NCI-H345 treated with DMSO at 0.1 percent for 48 hours (cell line): Measurements from ENCODE around the gene FXYD2.

ENCODE experiments used
- DNase-seq: peaks from one replicate; lab custom pipeline; 2025; ENCODE audit not compliant: unreplicated experiment; lab: John Stamatoyannopoulos, UW

The FXYD2 gene

DNA sequence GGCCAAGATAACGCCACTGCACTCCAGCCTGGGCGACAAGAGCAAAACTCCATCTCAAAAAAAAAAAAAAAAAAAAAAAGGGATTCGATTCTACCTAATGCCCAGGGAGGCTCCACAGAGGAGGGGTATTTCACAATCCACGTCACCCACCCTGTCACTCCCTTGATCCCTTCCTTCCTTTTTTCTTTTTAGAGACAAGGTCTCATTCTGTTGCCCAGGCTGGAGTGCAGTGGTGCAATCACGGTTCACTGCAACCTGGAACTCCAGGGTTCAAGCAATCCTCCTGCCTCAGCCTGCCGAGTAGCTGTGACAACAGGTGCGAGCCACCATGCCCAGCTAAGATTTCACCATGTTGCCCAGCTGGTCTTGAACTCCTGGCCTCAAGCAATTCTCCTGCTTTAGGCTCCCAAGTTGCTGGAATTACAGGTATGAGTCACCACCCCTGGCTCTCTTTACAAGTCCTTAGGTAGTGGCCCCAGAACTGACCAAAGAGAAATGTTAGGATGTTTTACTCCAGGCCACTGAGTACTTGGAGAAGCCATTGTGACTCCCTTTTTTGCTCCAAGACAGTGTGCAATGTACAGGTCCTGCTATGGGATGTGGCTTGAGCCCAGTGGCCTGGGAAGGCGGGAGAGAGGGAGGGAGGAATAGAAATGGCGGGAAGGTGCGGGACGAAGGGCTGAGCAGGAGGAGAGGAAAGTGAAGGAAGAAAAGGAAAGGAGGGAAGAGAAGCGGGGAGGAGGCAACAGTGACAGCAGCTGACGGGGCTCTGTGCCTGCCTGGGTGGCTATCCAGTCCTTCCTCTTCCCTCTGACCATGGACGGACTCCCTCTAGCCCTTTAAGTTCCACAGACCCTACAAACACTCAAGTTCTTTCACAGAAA lies 11.8 kb upstream of the FXYD2 start:
- no peak for DNase-seq

DNA sequence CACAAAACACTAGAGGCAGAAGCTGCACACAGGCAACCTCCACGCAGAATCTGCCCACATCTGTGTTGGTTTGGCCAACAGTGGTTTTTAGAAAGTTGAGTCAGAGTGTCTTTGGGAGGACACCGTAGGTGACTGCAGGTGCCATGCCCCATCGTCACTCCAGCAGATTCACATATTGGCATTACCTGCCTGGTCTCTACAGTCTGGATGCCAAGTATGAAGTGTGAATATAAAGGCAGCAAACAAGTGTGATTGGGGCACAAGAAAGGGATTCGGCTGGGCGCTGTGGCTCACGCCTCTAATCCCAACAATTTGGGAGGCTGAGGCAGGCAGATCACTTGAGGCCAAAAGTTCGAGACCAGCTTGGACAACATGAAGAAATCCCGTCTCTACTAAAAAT lies 11.0 kb upstream of the FXYD2 start:
- DNase-seq: no peak

DNA sequence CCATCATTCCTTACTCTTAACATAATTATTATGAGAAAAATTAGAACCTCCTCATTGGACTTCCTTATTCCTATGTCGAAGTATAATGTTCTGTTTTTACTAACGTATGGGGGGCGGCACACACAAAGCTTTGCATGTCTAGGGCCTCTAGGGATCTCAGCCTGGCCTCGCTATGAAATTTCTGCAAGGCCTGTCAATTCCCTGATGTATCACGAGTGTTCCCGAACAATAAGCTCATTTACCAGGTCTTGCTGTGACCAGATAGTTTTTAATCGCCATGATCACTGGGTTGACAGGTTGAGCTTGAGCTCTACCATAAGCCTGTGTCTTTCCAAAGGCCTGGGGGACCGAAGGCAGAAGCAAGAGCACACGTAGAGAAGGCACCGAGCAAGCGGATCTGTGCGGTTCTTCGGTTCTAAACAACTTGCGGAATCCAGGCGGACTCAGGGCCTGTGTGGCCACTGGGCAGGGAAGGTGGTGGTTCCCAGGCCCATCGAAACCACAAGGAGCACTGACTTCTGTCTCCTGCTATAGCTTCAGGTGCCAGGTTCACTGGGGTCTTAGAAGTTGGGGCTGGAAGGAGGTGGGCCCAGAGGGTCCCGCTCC lies 10.4 kb upstream of the FXYD2 start:
- no peak for DNase-seq

DNA sequence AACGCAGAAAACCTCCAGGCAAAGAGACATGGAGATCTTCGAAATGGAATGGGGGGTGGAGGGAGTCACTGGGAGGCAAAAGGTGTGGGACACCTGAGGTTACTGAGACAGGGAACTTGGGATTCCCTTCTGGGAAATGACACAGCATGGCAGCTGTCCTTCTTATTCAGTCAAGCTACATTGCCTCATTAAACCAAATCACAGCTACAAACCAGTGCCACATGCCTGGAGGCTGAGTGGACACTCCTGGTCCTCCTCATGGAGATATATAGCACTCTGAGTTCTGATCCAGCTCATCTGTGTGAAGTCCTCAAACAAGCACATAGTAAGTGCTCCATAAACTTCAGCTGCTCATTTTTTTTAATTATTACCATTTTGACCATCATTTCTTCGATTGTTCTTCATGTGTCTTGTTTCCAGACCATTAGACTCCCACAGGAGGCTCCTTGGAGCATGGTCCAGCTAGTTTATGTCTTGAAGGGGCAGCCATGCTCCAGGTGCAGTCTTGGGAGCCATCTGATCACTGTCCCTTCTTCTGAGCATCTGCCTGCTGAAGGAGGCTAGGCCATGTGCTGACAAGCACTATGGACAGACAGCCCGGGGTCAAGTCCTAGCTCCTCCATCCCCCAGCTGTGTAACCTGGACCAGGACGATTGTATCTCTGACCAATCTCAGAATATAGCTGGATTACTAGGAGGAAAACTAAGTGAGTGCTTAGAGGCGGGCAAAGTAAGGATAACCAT lies 9.7 kb upstream of the FXYD2 start:
- DNase-seq: no peak

DNA sequence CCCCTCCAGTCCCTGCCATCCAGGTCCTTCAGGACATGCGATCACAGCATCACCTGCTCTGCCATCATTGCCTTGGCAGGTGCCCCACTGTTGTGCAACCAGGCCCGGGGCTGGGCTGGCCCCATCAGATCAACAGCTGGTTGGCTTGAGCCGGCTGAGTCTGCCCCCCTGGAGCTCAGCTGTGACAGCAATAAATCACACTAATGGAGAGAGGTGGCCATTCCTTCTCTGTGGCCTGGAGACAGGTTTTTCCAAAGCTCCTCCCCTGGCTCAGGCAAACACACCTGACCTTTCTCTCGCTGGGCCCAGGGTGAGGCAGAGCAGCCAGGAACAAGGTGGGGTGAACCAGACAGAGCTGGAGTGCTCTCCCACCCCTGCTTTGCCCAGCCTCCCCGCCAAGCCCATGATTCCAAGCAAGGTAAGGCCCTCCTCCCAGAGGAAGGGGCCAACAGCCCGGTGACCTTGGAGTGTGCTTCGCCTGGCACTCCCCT lies 8.9 kb upstream of the FXYD2 start:
- peak; percentile 72 for DNase-seq

DNA sequence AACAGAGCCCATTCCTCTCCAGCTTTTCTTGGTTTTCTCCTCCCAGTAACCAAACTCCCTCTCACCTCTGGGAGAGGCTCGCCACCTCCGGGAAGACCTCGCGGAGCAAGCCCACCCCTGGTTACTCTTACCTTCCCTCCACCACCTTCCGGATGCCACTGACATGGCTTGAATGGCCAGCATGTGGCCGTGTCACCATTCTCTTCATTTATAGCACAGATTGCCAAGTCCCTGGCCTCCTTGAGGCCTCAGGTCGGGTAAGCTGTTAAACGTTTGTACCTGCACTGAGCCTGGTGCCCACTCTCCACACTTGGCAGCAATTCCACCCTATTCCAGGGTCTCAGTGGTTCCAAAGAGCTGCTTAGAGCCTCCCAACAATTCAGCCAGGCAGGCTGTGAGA lies 8.0 kb upstream of the FXYD2 start:
- DNase-seq: no peak

DNA sequence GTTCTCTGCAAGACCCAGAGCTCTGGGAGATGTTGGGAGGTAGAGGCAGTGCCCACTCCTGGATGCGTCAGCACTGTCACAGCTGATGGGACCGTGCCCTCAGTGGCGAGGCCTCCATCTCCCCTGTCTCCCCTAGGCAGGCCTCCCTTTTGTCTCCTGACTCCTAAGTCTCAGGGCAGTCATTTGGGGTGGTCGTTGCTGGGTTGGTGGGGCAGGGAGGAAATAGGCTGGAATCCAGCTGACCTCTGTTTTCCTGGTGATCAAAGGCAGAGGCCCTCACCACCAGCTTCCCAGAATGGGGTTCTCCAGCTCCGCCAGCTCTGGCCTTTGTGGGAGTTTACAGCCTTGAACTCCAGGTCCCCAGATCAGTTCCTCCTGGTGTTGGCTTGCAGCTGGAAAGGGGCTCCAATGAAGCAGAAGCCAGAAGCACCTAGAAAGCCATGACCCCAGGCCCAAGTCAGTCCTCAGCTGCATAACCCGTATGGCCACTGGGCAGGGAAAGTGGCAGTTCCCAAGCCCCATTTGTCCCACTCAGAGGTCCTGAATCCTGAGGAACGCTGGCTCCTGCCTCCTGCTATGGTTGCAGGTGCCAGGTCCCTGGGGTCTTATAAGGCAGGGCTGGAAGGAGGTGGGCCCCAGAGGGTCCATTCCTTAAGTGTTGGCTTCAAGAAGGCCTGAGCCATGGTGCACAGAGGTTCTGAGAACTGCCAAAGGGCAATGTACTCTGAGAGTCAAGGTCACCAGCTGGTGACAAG lies 7.3 kb upstream of the FXYD2 start:
- no peak for DNase-seq

DNA sequence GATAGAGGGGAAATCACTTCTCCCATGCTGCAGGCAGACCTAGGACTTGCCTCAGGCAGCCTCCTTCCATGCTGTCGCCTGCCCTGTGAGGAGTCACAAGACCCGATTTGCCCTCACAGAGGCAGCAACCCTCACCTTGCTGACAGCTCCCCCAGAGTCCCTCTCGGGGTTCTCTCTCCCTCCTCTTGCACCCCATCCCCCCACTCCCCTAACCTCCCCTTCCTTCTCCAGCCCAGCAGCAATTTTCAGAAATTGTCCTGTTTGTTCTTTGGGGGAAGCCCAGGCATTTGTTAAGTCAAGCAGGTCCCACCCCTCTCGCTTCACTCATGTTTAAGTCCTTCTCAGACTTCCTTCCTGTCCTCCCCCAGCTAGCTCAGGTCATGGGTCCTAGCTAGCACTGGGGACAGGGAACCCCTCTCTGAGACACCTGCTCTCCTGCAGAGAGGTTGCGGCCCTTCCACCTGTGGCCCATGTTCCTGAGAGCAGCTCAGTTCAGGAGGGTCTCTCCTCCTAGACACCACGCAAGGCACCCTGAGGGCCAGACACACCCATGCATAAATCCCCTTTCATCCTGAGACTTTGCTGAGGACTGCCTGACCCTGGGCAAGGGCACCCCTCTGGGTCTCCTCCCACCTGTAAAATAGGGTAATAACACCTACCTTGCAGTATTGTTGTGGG lies 6.3 kb upstream of the FXYD2 start:
- no peak for DNase-seq

DNA sequence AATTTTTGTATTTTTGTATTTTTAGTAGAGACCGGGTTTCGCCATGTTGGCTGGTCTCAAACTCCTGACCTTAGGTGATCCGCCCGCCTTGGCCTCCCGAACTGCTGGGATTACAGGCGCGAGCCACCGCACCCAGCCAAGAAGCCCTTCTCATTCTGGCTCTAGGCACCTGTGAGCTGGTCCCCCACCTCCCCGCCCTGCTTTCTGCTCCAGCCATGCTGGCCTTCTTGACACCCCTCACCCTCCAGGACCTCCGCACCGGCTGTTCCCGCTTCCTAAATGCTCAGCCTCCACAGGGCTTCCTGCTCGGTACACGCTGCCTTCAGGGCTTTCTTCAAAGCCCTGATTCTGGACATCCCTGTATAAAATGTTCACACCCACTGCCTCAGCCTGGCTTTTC lies 5.5 kb upstream of the FXYD2 start:
- no peak for DNase-seq

DNA sequence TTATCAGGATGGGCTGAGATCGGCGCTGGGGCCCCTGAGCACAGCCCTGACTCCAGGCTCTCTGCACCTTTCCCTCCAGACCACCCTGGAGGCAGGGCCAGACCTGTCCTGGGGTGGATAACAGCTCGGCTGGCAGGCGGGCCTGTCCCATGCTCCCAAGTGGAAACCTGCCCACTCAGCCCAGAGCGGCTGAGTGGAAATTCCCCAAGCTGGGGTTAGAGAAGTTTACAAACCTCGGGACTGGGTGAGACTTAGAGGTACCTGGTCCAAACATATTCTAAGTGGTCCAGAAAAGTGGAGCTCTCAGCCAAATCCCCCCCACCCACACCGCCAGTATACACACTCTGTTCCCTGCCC lies 4.8 kb upstream of the FXYD2 start:
- no peak for DNase-seq

DNA sequence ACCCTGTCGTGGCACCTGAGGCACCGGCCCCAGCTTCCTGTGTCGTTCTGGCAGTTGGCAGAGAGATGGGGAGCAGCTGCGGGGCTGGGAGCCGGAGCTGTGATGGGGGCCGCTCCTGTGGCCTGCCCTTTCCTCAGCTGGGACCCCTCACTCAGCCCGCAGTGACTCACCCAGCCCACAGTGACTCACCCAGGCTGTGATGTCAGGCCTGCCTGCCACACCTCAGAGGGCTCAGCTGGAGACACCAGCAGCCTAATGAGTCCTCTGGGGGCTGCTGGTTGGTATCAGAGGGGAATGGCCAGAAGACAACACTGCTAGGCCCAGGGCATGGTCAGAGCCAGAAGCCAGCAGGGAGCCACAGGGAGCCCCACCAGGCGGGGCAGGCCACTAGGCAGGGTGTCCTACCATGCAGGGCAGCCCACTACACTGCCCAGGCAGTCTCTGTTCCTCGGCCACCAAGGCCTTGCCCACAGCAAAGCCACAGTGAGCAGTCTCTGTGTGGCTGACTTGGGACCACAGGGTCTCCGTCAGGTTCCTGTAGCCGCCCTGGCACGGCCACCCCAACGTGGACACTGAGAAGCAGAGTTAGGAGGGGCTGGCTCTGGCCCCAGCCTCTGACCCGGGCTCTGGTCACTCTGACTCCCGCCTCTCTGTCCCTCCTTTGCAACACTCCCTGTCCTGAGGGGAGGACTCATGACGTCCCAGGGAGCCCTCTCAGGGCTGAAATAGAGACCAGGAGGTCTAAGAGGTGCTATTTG lies 4.2 kb upstream of the FXYD2 start:
- DNase-seq: no peak

DNA sequence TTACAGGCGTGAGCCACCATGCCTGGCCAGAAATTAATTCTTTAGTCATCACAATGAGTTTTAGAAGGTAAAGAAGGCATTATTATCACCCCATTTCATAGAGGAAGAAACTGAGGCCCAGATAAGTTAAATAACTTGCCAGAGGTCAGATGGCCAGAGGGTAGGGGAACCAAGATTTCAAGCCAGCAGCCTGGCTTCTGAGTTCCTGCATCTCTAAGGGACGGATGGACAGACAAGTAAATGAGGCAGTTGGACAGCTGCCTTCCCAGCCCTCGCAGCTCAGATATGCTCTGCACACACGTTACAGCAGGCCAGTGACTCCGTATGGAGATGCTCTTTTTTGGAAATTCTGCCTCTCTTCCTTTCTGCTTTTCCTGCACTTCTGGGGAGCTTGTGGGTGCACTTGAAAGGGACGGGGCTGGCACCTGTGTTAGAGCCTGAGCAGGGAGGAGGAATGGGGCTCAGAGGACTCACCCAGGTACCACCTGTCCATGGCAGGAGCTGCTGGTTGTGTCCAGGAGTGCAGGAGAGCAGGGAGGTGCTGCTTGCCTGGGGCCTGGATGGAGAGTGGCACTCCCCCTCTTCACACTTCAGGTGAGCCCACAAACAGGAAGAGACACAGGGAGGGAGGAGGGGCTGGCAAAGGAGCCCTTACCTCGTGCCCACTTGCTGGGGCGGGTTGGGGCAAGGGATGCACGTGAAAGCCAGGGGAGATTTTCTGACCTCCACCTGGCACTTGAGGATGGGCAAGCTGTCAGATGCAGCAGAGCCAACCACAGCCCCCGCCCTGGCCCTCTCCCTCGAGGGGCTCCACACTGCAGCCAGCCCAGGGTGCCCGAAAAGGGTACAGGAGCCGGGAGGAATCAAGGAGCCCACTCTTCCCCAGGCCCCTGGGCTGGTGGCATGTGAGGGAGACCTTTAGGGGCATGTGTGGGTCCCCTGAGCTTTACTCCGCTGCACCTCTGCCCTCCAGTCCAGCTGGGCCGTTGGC lies 3.3 kb upstream of the FXYD2 start:
- DNase-seq: no peak

DNA sequence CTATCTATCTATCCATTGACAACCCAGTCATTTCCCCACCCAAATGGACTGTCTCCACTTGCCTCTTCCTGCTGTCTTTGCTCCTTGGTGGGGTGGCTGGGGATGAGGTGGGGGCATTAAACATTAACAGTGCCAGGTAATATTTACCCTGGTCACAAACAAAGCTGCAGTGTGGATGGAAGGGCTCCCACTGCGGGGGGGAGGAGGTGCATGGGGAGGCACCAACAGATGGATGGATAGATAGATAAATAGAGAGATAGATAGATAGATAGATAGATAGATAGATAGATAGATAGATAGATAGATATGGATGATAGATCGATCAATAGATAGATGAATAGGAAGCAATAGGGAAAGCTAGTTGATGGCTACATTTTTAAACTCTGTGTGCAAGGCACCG lies 2.3 kb upstream of the FXYD2 start:
- DNase-seq: no peak

DNA sequence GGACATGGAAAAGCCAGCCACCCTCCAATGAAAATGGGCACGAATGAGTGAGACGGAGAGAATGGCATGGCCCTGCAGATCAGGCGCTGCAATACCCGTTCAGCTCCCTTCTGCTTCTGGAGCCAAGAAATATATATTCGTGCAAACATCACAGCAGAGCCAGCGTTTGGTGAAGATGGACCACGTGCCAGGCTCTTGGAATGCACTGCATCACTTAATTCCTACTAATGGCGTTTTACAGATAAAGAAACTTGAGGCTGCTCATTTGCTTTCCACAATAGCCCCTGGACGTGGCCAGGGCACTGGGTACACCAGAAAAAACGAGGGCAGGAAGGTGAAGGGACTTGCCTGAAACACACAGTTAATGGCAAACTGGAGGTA lies 1.6 kb upstream of the FXYD2 start:
- DNase-seq: no peak

DNA sequence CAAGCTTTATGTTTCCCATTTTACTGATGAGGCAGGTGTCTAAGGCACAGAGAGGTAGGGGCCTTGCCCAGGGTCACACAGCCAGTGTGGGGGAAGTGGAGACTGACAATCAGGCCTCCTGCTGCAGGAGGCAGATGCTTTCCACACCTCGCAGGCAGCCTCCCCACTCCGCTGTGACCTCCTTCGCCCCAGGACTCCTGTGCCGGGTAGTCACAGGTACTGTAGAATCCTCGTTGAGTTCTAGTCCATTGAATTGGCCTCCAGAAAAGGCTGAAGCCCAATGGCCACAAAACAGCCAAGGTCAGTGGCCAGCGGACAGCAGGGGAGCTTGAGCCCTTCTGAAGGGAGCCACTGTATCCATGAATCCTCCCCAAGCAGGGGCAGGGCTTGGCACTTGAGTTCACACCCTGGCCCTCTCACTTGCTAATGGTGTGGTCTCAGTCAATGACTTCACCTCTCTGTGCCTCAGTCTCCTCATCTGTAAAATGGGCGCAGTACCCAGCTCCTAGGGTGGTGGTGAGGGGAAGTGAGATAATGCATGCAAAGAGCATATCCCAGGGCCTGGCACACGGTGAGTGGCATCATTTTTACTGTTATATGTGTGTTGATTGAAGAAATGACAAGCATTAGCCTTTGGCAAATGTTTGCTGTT lies 1.1 kb upstream of the FXYD2 start:
- no peak for DNase-seq

DNA sequence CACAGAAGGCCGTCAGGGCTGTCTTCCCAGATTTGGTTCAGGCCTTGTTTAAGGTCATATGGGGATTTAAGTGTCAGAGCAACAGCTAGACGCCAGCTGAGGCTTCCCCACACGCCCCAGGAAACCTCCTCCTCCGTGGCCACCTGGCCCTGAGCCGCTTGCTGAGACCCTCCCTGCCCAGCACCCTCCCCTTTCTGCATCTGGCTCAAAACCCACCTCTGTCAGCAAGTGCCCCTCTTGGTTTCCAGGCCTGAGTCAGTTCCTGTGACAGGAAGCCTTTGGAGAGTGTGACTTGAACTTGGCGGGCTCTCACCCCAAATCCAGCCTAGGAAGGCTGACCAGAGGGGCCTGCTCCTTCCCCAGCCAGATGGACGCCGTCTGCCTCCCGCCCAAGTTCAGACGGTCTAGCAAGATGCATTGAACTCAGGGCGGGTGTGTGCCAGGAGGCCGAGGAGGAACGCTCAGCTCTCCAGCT lies 561 bp downstream of the FXYD2 start:
- DNase-seq: no peak

DNA sequence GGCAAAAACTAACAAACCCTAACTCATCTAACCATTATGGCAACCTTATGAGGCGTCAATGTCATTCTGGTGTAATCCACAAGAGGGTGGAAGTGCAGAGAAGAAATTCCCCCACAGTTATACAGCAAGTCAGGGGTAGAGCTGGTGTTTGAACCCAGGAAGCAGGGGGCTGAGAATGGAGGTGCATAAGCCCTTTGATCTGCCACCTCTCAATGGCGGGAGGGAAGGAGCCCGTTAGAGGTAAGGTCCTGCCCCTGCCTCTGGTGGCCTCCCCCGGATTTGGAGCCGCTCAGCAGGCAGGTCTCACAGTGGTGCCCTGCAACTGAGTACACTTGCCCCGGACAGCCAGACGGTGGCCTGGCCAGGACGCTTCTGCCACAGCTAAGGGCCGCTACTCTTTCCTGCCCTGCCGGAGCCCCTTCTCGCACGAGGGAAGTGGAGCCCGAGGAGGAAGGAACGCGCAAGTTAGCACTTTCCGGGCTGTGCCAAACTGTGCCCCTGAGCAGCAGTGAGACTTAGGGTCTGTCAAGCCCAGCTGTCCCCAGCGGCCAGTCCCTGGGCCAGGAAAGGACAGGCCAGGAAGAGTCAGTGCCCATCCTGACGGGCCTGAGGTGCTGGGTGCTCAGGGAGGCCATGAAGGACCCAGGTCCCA lies 1.1 kb downstream of the FXYD2 start:
- no peak for DNase-seq
